Heart left ventricle (tissue), 13 donors: Measurements from ENCODE around the gene LSM14A.

Experiments used
- CTCF ChIP-seq, 12 donors: fragments of 200-600 bp; sonication (generic) in 4 of 12; IDR thresholded peaks; one replicate each; pipeline versions ENCODE4 v1.5.0 to v1.8.0; 2018 to 2022; ENCODE audit warnings: antibody characterized with exemption in 12 of 12, mild to moderate bottlenecking in 5 of 12
- POLR2A ChIP-seq, 2 donors: fragments of 450-650 bp; IDR thresholded peaks; one replicate each; pipeline ENCODE4 v1.6.1; 2017; ENCODE audit warnings: antibody characterized with exemption in 2 of 2, mild to moderate bottlenecking in 2 of 2, moderate library complexity in 2 of 2
- donor health status: ischemic (EF 13 %, LVEDD 7.1; RV severe dilation, severe dysfunction).
- donor health status: DM: no; HTN: yes; CAD: no.
- donor health status: DM: no; HTN: no; CAD: no.
- donor health status: ischemic (EF 25% LVEDD 6.9; RV normal size, moderate dysfunction).
- donor health status: ischemic (EF 25% LVEDD 5.7; RV mildly dilated, moderate dysfunction).
- donor health status: ischemic (EF 35%, LVEDD 5.7; RV mildly dilated, moderate dysfunction).
- donor health status: nonischemic (EF 11% LVEDD 7.7; RV severe dilation, severe dysfunction).
- donor health status: DM: yes; HTN: yes; CAD: no.
- donor health status: PGD.
- donor health status: ischemic (EF 29% LVEDD 5.4; RV normal size, mild dysfunction).
- donor health status: nonischemic (EF 23%, LVEDD 6.1; RV moderate dilation, normal function).

- TF ChIP-seq CTCF (IDR thresholded peaks at IDR 0.05): no peak
- TF ChIP-seq POLR2A (IDR thresholded peaks at IDR 0.05): no peak
These were observed 37.1 kb upstream of the LSM14A start for GRCh38 chr19:34135054-34135800.
